ENCODE data around the gene DNMT3B.

GRCh38 chr20:32820698-32821377, 58.7 kb downstream of the DNMT3B start:
- TF ChIP-seq CTCF (conservative IDR thresholded peaks at IDR 0.05 in 1 of 2, IDR thresholded peaks at IDR 0.05 in 1 of 2; ENCODE audit: extremely low read depth in 1 of 2, insufficient read depth in 1 of 2, low read depth in 1 of 2, low read length in 2 of 2) (no peak), EZH2 (IDR thresholded peaks at IDR 0.05; ENCODE audit: borderline replicate concordance, low read length) (no peak)
